Ecto neural progenitor cell (in vitro differentiated cells): ENCODE results near the gene B3GAT3.
A peak's percentile ranks its signal among the peaks of the same experiment; 100 is the strongest.
"Not testable (repeated sequence)": the region's sequence is repeated elsewhere in the genome, so short reads cannot be mapped to it uniquely, and the experiment has no call there.

Source experiments
- DNase-seq: peaks from one replicate; pipeline ENCODE4 v3.0.0-alpha.2; 2018; ENCODE audit warnings: low spot score

The B3GAT3 gene

DNA sequence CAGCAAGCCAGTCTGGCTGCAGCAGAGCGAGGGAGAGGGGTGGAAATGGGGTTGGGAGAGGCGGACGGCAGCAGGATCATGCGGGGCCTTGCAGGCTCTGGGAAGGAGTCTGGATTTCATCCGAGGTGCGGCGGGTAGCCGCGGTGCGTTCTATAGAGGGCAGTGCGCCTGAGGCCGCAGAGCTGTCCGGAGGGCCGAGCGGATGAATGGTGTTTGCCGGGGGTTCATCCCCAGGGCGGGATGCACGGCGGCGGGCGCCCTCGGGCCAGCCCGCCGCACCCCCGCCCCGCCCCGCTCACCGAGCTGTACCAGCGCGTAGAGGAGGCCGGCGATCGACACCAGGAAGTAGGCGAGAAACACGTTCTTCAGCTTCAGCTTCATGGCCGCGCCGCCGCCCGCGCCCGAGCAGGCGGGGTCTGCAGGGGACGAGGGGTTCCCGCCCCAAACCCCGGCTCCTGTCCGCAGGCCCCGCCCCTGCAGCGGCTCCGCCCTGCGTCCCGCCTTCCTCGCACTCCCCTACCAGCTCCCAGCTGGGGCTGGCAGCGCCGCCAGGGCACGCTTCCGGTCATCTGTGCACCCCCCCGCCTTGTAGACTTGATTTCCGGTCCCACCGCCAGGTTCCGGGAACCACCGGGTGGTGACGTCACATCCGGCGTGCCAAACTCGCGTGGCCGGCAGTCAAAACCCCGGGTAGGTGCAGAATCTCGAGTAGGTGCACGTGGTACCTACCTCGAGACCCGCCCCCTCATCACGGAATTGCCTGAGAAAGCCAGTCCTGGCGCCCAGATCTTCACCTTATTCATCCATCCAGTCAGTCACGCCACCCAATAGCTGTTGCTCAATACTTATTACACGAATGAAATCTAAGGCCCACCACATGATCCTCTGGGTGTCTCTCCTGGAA is at the start of gene B3GAT3:
TSS of gene B3GAT3 (minus strand) at position 420 of the 904 bp plus-strand sequence. CDS start at position 381, 39 bp downstream.
- peak; percentile 98 for DNase-seq

DNA sequence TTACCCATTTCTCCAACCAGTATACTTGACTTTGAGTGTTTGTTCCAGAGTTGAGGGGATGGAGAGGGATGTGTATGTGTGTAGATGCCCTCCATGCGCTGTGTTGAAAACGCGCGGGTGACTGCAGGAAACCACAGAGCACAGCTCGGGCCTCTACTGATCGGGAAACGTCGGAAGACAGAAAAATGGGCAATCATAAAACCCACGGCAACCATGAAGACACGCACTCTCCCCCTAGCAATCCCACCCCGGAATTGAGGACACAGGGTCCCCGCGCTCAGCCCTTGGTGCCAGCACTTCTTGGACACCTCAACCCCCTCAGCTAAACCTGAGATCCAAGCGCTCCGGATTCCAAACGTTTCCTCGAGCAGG is 49.4 kb upstream of the B3GAT3 start:
- no peak for DNase-seq

DNA sequence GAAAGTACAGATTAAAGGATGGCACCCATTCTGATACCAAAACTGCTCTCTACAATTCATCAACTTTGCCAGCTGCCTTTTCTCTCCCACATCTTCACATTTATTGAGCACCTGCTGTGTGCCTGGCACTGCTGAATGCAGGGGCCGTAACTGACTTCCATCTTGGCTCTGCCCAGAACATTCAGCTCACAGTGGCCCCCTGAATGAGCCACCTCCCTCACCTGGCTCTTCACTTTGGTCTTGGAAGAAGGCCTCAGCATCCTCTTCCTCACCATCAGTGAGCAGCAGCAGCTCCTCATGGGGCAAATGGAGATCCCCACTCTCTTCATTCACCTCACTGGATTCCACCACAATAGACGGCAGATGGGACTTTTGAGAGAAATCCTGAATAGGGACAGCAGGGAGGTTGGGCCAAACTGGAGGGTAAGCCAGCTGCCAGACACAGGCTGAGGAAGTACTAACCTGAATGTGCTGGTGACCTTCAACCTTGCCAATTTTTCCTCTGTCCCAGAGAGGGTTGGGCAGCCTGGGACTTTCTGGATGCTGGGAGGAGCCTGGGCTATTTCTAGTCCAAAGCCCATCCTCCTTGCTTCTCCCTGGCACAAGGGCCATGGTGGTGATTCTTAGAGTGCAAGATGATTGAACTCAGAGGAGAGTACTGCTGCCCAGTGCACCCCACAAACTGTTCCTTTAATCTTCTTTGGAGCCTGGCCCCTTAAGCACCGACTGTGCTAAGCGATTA is 47.8 kb upstream of the B3GAT3 start:
- DNase-seq: no peak

DNA sequence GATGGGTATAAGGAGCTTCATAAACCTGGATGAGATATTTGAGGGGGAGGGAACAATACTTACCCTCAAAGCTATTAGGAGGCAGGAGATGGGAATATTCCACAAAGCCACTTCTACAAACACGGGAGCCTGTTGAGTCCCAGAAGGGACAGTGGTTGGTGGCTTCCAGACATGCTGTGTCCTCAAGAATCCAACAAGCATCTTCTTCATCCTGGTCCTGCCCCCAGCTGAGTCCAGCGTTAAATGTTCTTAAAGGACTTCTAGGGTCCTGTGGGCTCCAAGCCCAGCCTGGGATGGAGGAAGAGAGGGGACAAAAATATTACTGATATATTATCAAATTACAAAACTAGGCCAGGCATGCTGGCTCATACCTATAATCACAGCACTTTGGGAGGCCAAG is 45.7 kb upstream of the B3GAT3 start:
- no peak for DNase-seq

DNA sequence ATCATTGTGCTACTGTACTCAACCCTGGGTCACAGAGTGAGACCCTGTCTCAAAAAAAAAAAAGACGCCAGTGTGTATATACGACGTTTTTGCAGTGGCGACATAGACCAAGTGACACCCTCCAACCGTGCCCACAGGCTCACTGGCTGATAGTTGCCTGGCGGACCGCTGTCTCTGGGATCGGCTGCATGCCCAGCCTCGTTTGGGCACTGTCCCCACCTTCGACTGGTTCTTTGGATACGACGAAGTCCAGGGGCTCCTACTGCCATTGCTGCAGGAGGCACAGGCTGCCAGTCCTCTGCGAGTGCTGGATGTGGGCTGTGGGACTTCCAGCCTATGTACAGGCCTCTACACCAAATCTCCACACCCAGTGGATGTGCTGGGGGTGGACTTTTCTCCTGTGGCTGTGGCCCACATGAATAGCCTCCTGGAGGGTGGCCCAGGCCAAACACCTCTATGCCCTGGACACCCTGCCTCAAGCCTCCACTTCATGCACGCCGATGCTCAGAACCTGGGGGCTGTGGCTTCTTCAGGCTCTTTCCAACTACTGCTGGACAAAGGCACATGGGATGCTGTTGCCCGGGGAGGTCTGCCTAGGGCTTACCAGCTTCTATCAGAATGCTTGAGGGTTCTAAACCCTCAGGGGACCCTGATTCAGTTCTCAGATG is 44.6 kb upstream of the B3GAT3 start:
- no peak for DNase-seq

DNA sequence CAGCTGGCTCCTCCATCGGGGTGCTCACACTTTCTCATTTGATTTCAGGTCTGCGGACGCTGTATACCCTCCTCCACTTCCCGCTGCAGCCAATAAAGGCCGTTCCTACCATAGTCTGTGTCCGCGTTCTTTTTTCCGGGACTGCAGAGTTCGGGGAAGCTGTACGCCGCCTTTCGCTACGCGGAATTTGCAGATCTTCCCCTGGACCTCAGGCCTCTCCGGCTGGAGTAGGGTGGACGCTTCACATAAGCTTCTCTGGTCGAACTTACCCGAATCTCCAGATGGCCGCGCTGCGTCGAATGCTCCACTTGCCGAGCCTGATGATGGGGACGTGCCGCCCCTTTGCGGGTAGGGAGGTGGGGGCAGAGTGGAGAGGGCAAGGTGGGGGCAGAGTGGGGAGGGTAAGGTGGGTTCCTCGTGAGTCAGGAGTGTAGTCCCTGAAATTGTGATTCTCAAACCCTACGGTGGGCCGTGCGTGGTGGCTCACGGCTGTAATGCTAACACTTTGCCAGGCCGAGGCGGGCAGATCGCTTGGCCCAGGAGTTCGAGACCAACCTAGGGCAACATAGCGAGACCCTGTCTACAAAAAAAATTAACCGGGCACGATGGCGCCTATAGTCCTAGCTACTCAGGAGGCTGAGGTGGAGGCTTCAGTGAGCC is 43.9 kb upstream of the B3GAT3 start:
- DNase-seq: peak; percentile 69

DNA sequence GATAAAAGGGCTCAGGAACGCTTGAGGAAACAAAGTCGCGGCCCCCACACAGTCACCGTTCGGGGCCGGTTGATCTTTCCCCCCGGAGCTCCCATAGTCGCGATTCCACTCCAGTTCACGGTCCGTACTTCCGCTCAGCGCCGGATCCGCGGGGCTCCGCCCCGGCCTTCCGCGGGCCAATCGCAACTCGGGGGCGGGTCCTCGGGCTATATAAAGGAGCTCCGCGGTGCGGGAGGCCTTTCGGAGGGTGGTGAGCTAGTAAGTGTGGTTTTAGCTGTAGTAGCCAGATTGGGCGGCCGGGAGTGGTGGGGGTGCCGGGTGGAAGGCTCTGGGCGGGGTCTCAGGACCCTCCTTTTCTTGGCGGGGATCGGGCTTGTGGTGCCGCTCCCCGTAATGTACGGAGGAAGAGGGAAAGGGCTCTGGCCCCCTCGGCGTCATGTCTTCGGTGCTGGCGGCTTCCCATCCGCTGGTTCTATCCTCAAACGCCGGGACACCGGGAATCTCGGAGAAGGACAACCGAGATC is 43.4 kb upstream of the B3GAT3 start, which contains the start of the genes C11orf98 and CSKMT:
TSS of gene C11orf98 (minus strand) at position 136 of the 524 bp plus-strand sequence. CDS start at position 95, 41 bp downstream.
TSS of gene CSKMT (plus strand) at position 238 of the 524 bp plus-strand sequence. CDS start 568 bp downstream, outside the sequence.
- DNase-seq: peak; percentile 98

DNA sequence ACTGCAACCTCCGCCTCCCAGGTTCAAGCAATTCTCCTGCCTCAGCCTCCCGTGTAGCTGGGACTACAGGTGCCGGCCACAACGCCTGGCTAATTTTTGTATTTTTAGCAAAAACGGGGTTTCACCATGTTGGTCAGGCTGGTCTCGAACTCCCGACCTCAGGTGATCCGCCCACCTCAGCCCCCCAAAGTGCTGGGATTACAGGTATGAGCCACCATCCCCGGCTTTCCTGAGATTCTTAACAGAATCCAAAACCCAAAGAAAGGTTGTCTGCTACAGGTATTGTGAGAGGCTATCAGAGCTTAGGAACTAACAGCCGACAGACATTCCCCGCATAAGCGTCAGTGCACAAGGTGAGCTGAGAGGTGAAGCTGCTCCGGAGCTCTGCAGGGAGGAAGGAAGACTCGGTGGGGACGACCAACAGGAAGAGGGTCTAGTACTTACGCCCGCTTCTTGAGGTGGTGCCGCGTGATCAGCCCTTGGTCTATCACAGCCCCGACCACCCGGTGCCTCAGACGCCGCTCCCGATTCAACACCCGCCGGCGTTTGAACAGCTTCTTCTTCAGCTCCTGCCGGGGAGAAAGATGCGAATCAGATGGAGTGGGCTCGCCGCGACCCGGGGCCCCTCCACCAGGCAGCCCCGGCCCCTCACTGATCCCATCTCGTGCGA is 42.8 kb upstream of the B3GAT3 start:
- no peak for DNase-seq

DNA sequence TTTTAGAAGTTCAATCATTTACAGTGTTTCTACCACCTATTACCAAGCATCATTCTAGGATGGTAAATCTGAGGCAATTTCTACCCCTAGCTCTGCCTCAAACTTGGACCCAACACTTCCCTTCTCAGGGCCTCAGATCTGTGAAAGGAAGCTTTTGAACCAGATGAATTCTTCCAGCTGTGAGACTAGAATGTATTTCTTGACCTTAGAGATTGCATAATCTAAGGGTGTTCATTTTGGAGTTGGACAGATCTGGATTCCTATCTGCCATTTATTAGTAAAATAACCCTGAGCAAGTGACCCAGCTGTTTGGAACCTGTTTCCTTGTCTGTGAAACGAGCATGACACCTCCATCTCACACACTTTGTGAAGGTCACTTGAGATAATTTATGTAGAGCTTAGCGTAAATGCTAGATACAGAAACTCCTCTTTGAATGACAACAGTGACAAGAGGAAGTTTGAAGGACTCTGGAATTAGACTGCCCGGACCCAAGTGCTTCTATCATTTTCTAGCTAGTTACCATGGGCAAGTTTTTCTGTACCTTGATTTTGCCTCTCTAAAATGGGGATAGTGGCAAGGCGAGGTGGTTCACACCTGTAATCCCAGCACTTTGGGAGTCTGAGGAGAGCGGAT is 35.1 kb upstream of the B3GAT3 start:
- no peak for DNase-seq

DNA sequence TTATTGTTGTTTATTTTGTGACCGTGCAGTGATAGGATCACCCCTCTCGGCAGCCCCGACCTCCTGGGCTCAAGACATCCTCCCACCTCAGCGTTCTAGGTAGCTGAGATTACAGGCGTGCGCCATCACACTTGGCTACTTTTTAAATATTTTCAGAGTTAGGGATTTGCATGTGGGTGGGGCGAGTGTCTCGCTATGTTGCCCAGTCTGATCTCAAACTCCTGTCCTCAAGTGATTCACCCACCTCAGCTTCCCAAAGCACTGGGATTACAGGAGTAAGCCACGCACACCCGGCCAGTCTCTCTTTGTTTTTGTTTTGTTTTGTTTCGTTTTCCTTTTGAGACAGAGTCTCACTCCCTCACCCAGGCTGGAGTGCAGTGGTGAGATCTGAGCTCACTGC is 32.5 kb upstream of the B3GAT3 start:
- no peak for DNase-seq

DNA sequence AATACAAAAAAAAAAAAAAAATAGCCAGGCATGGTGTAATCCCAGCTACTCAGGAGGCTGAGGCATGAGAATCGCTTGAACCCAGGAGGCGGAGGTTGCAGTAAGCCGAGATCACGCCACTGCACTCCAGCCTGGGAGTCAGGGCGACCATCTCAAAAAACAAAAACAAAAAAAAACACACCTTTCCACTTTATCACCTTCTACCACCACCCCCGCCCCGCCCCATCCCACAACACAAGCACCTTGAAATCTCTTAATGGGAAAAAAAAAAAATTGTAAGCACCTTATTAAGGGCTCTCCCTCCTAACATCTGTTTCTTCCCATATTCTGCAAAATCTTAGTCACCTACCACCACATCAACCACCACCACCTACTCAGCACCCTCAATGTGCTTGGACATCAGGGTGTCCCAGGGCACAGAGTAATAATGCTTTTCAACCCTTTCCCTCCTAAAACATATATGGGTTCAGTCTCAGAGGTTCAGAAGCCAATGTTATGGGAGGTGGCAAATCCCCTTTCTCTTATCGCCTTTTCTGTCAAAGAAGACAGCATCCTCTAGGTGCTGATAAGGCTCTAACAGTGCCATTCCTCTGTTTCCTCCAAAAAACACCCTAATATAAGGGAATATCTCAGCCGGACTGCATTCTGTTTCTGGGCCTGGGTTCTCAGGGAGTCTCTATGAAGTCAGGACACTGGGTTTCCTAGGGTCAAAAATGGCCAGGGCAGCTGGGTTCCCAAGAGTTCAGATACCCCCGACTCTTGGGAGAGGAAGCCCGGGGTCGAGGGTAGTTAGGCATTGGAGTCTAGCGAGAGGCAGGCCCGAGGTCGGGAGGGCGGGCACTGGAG is 30.6 kb upstream of the B3GAT3 start:
- DNase-seq: no peak

DNA sequence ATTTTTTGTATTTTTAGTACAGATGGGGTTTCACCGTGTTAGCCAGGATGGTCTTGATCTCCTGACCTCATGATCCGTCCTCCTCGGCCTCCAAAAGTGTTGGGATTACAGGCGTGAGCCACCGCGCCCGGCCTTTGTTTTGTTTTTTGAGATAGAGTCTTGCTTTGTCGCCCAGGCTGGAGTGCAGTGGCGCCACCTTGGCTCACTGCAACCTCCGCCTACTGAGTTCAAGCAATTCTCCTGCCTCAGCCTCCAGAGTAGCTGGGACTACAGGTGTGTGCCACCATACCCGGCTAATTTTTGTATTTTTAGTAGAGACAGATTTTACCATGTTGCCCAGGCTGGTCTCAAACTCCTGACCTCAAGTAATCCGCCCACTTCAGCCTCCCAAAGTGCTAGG is 28.5 kb upstream of the B3GAT3 start:
- DNase-seq: not testable (repeated sequence)

DNA sequence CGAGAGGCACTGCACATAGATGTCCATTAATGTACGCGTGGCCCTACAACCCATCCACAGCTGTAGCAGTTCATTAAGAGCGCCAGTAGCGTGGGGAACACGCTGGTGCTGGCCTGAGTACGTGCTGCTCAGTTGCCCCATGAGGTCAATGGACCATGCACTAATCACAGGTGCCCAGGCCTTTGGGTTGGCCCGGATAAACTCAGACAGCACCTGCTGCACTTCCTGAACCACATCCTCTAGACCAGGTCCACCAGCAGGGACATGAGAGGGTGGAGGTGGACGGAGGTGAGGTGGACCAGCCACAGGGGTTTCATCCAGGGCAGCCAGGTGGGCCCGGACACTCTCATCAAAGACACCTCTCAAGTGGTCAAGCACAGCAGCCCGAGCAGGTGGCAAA is 27.7 kb upstream of the B3GAT3 start:
- DNase-seq: no peak

DNA sequence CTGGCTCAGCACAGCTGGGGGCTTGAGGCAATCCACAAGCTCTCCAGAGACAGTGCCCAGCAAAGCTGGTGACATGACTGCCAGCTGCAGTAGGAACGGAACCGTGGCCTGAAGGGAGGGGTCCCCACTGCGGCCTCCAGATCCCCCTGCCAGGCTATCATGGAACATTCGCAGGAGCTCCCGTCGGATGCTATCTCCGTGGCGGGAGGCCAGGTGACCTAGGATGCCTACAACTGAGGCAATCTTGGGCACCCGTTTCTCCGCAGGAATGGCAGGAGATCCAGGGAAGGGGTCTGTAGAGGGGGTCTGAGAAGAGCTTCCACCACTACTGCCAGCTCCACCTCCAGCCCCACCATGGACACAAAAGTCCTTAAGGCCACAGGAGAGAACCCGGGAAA is 27.2 kb upstream of the B3GAT3 start:
- no peak for DNase-seq

DNA sequence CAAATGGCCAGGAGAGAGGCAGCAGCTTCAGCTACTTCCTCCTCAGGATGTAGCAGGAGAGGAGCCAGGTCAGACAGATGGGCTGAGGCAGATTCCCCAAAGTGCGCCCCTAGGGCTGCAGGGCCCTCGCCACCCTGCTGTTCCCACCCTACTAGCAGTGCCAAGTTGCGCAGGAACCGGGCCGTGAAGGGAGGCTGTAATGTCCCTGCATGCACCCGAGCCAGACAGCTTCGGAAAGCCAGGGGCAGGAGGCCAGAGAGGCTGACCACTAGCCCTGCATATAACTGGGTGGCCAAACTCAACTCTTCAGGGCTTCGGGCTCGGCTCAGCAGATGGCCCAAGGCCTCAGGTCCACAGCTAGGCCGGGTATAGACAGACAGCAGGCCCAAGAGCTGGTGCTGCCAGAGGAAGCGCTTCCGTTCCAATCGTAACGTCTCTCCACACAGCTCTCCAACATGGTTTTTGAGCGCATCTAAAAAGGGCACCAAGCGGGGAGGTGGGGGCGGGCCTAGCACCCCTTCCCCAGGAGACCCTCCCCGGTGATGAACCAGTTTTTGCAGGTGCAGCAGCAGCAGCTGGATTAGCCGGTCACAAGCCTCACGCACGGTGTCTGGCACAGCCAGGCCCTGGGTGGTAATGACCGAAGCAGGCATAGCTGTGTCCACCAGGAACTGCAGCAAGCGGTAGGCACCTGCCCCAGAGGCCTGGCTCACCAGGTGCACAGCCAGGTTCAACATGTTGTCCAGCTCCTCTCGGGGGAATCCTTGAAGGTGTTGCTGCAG is 26.6 kb upstream of the B3GAT3 start:
- DNase-seq: no peak

DNA sequence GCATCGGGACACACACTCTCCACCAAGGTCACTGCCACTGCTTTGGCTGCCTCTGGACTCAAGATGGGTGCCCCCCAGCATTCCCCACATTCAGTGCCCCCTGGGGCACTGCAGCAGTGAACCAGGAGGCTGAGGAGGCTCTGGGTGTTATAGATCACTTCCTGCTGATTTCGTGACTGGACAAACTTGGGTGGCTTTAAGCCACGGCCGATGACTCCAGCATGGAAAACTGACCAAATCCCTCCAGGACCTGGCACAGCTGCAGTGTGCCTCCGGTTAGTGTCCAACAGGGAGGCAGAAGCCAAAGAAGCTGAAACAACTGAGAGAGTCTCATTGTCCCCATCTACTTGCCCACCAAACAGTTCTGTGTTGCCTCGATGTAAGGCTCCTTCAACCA is 25.8 kb upstream of the B3GAT3 start:
- no peak for DNase-seq

DNA sequence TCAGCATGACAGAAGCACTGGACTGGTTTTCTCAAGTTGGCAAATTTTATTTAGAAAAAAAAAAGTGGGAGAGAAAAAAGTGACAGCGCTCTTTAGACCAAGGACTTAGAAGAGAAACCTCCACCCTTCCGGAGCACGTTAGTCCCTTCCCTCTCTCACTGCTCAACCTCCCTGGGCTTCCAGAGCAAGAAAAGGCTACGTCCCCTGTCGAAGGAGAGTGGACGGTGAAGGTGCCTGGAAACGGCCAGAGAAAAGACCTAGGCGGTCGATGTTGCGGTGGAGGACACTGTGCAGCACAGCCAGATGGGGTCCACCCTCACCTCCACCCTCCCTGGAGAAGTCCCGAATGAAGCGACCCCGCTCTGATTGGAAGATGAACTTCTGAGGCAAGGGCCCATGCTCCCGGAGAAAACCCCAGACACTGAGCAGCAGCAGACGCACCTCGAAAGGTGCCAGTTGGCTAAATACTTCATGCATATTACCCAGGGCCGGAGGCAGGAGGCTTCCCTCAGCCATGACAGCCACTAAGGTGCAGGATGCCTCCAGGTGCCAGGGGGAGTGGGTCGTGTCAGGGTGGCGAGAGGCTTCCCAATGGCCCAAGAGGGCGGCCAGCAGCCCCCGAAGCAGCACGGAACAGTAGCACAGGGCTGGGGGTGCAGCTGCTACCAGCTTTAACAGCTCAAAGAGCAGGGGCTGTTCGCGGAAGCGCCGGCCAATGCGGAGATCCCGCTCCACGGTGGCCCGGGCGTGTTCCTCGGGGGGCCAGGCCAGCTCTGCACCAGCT is 25.2 kb upstream of the B3GAT3 start:
- DNase-seq: peak; percentile 55
